Measurements from ENCODE around the gene ATRX. TPM values are rescaled to one million over a fixed set of nuclear protein-coding genes. Genes with fewer than 3 reads are reported as not detected.
"Not testable (repeated sequence)": the region's sequence is repeated elsewhere in the genome, so short reads cannot be mapped to it uniquely, and the experiment has no call there.

The ATRX gene
- total RNA-seq, 1 donor from 2014 or later: 106 TPM

DNA sequence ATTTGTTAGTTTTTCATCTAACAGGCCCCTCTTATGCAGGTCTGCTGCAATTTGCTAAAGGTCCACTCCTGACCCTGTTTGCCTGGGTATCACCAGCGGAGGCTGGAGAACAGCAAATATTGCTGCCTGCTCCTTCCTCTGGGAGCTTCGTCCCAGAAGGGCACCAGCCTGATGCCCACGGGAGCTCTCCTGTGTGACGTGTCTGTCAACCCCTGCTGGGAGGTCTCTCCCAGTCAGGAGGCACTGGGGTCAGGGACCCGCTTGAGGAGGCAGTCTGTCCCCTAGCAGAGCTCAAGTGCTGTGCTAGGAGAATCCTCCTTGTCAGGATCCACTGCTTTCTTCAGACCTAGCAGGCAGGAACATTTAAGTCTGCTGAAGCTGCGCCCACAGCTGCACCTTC lies 30.5 kb downstream of the ATRX start:
- no peak overlapping the region for H3K27ac ChIP-seq (ENCODE audit: low read depth, low read length)
- no peak for DNase-seq (ENCODE audit: low read depth)
- Mint-ChIP-seq H3K9me3 (ENCODE audit: unreplicated experiment) (no peaks in the 10 kb centered on the region), H3K4me3 (ENCODE audit: unreplicated experiment) (no peak overlapping the region), H3K27me3 (ENCODE audit: low read depth, unreplicated experiment) (no peaks in the 10 kb centered on the region), H3K27ac (ENCODE audit: unreplicated experiment) (no peak overlapping the region), H3K36me3 (ENCODE audit: low read depth, unreplicated experiment) (peaks cover 4% of the 10 kb centered on the region), H3K4me1 (ENCODE audit: low read depth, unreplicated experiment) (no peaks in the 10 kb centered on the region)
- peaks cover 7% of the 10 kb centered on the region for H4K20me1 ChIP-seq (ENCODE audit: insufficient read depth, low read length)
- H3K4me2 ChIP-seq (ENCODE audit: low read length): no peak overlapping the region
- no peak for FAIRE-seq
- H3K4me3 ChIP-seq (ENCODE audit: insufficient read depth, low read depth, low read length): no peak overlapping the region
- no peaks in the 10 kb centered on the region for H3K36me3 ChIP-seq (ENCODE audit: insufficient read depth, low read length)
- TF ChIP-seq EZH2 (IDR thresholded peaks at IDR 0.05; ENCODE audit: insufficient read depth, low read length): no peak
- TF ChIP-seq, protein P1, sequence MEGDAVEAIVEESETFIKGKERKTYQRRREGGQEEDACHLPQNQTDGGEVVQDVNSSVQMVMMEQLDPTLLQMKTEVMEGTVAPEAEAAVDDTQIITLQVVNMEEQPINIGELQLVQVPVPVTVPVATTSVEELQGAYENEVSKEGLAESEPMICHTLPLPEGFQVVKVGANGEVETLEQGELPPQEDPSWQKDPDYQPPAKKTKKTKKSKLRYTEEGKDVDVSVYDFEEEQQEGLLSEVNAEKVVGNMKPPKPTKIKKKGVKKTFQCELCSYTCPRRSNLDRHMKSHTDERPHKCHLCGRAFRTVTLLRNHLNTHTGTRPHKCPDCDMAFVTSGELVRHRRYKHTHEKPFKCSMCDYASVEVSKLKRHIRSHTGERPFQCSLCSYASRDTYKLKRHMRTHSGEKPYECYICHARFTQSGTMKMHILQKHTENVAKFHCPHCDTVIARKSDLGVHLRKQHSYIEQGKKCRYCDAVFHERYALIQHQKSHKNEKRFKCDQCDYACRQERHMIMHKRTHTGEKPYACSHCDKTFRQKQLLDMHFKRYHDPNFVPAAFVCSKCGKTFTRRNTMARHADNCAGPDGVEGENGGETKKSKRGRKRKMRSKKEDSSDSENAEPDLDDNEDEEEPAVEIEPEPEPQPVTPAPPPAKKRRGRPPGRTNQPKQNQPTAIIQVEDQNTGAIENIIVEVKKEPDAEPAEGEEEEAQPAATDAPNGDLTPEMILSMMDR (IDR thresholded peaks at IDR 0.05; ENCODE audit: insufficient read depth, low read depth, low read length): no peak
- H3K9ac ChIP-seq (ENCODE audit: low read length): no peak overlapping the region
- no peaks in the 10 kb centered on the region for H3K4me1 ChIP-seq (ENCODE audit: insufficient read depth, low read length)
- no peak overlapping the region for H2AFZ ChIP-seq (ENCODE audit: low read depth, low read length)
- H3K79me2 ChIP-seq (ENCODE audit: insufficient read depth, low read length): peaks cover 42% of the 10 kb centered on the region
- no peaks in the 10 kb centered on the region for H3K27me3 ChIP-seq (ENCODE audit: insufficient read depth, low read length)
- H3K9me3 ChIP-seq (ENCODE audit: insufficient read depth, low read depth, low read length): no peaks in the 10 kb centered on the region

DNA sequence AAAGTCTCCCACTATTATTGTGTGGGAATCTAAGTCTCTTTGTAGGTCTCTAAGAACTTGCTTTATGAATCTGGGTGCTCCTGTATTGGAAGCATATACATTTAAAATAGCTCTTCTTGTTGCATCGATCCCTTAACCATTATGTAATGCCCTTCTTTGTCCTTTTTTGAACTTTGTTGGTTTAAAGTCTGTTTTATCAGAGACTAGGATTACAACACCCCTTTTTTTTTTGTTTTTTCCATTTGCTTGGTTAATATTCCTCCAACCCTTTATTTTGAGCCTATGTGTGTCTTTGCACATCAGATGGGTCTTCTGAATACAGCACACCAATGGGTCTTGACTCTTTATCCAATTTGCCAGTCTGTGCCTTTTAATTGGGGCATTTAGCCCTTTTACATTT lies 32.1 kb downstream of the ATRX start:
- not testable (repeated sequence) for H3K4me3 Mint-ChIP-seq (ENCODE audit: unreplicated experiment); FAIRE-seq

DNA sequence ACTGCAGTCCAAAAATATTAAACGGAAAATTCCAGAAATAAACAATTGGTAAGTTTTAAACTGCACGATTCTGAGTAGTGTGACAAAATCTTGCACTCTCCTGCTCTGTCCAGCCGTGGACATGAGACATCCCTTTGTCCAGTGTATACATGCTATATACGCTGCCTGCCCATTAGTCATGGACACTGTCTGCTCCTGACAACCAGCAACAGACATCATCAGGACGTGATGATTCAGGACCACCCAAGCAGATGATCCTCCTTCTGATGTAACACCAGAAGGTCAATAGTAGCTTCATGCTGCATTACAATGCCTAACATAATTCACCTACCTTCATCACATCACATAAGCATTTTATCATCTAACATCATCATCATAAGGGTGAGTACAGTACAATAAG lies 36.3 kb downstream of the ATRX start:
- H3K4me1 Mint-ChIP-seq (ENCODE audit: low read depth, unreplicated experiment): peaks cover 8% of the 10 kb centered on the region
- H3K27me3 ChIP-seq (ENCODE audit: insufficient read depth, low read length): no peaks in the 10 kb centered on the region
- H2AFZ ChIP-seq (ENCODE audit: low read depth, low read length): no peak overlapping the region
- H3K9me3 ChIP-seq (ENCODE audit: insufficient read depth, low read depth, low read length): no peaks in the 10 kb centered on the region
- no peak overlapping the region for H3K4me2 ChIP-seq (ENCODE audit: low read length)
- H3K36me3 Mint-ChIP-seq (ENCODE audit: low read depth, unreplicated experiment): peaks cover 3% of the 10 kb centered on the region
- H3K36me3 ChIP-seq (ENCODE audit: insufficient read depth, low read length): no peaks in the 10 kb centered on the region
- peaks cover 29% of the 10 kb centered on the region for H4K20me1 ChIP-seq (ENCODE audit: insufficient read depth, low read length)
- DNase-seq (ENCODE audit: low read depth) (peak; percentile 36), FAIRE-seq (no peak)
- no peak overlapping the region for H3K4me3 ChIP-seq (ENCODE audit: insufficient read depth, low read depth, low read length)
- H3K27ac ChIP-seq (ENCODE audit: low read depth, low read length): no peak overlapping the region
- H3K9ac ChIP-seq (ENCODE audit: low read length): no peak overlapping the region
- no peak overlapping the region for H3K27ac Mint-ChIP-seq (ENCODE audit: unreplicated experiment)
- H3K79me2 ChIP-seq (ENCODE audit: insufficient read depth, low read length): peaks cover 61% of the 10 kb centered on the region
- no peak overlapping the region for H3K4me3 Mint-ChIP-seq (ENCODE audit: unreplicated experiment)
- no peaks in the 10 kb centered on the region for H3K27me3 Mint-ChIP-seq (ENCODE audit: low read depth, unreplicated experiment)
- H3K9me3 Mint-ChIP-seq (ENCODE audit: unreplicated experiment): no peaks in the 10 kb centered on the region
- TF ChIP-seq, protein P1 (IDR thresholded peaks at IDR 0.05; ENCODE audit: insufficient read depth, low read depth, low read length): no peak
- TF ChIP-seq EZH2 (IDR thresholded peaks at IDR 0.05; ENCODE audit: insufficient read depth, low read length): no peak
- no peaks in the 10 kb centered on the region for H3K4me1 ChIP-seq (ENCODE audit: insufficient read depth, low read length)

More for the DNA sequence above, 32.1 kb downstream of the ATRX start:
- not testable (repeated sequence) for H3K27ac Mint-ChIP-seq (ENCODE audit: unreplicated experiment); H3K36me3 Mint-ChIP-seq (ENCODE audit: low read depth, unreplicated experiment); H2AFZ ChIP-seq (ENCODE audit: low read depth, low read length); H3K9ac ChIP-seq (ENCODE audit: low read length); H3K4me1 Mint-ChIP-seq (ENCODE audit: low read depth, unreplicated experiment); H3K4me3 ChIP-seq (ENCODE audit: insufficient read depth, low read depth, low read length); H3K9me3 Mint-ChIP-seq (ENCODE audit: unreplicated experiment); H3K27me3 ChIP-seq (ENCODE audit: insufficient read depth, low read length); H3K27ac ChIP-seq (ENCODE audit: low read depth, low read length); H3K36me3 ChIP-seq (ENCODE audit: insufficient read depth, low read length); H3K4me1 ChIP-seq (ENCODE audit: insufficient read depth, low read length); DNase-seq (ENCODE audit: low read depth); H3K27me3 Mint-ChIP-seq (ENCODE audit: low read depth, unreplicated experiment); H3K9me3 ChIP-seq (ENCODE audit: insufficient read depth, low read depth, low read length); H3K4me2 ChIP-seq (ENCODE audit: low read length)
- H3K79me2 ChIP-seq (ENCODE audit: insufficient read depth, low read length): peaks cover 45% of the 10 kb centered on the region
- H4K20me1 ChIP-seq (ENCODE audit: insufficient read depth, low read length): peaks cover 14% of the 10 kb centered on the region

Data from astrocyte (in vitro differentiated cells and primary cell).